HFFc6 (cell line): ENCODE results near the gene GNG4. TPM values are rescaled to one million over a fixed set of nuclear protein-coding genes. Genes with fewer than 3 reads are reported as not detected.
"Not testable (repeated sequence)": the region's sequence is repeated elsewhere in the genome, so short reads cannot be mapped to it uniquely, and the experiment has no call there.

Experiments
- DNase-seq: peaks from one replicate; pipeline ENCODE4 v3.0.0-alpha.2; 2018
- H3K27ac Mint-ChIP-seq: 2 replicates; pipeline ENCODE4 v1.8.0; 2020; ENCODE audit warnings: mild to moderate bottlenecking, mixed read lengths
- H3K27me3 Mint-ChIP-seq: 2 replicates; pipeline ENCODE4 v1.8.0; 2021; ENCODE audit warnings: mild to moderate bottlenecking, moderate library complexity, mixed read lengths; ENCODE audit not compliant: insufficient read depth
- H3K36me3 Mint-ChIP-seq: 2 replicates; pipeline ENCODE4 v1.8.0; 2021; ENCODE audit warnings: low read depth, mixed read lengths
- H3K4me1 Mint-ChIP-seq: 2 replicates; pipeline ENCODE4 v1.8.0; 2020; ENCODE audit warnings: low read depth, mixed read lengths
- H3K4me3 Mint-ChIP-seq: 2 replicates; pipeline ENCODE4 v1.8.0; 2020; ENCODE audit warnings: mild to moderate bottlenecking, moderate library complexity, mixed read lengths
- H3K9me3 Mint-ChIP-seq: 2 replicates; pipeline ENCODE4 v1.8.0; 2020; ENCODE audit warnings: mild to moderate bottlenecking, mixed read lengths
- total RNA-seq, 6 experiments: library from RNA; stranded (reverse); fragmentation: NEBNext Ultra II Directional; extraction: Animal tissue kit (Norgen Biotek cat#: 25700); gene quantifications; 2 replicates in 1 of 6; 3 replicates in 5 of 6; pipeline ENCODE4 v1.2.3, GENCODE V29; 2021
- TF ChIP-seq, protein P1 (sequence below): fragments of 200-600 bp; sonication (generic); IDR thresholded peaks from 2 replicates; pipeline ENCODE4 v1.5.0; 2021; ENCODE audit warnings: antibody characterized with exemption, mild to moderate bottlenecking

The GNG4 gene
- total RNA-seq, 6 experiments from 2014 or later = 1.5 to 3.6 (median 2.9) TPM

DNA sequence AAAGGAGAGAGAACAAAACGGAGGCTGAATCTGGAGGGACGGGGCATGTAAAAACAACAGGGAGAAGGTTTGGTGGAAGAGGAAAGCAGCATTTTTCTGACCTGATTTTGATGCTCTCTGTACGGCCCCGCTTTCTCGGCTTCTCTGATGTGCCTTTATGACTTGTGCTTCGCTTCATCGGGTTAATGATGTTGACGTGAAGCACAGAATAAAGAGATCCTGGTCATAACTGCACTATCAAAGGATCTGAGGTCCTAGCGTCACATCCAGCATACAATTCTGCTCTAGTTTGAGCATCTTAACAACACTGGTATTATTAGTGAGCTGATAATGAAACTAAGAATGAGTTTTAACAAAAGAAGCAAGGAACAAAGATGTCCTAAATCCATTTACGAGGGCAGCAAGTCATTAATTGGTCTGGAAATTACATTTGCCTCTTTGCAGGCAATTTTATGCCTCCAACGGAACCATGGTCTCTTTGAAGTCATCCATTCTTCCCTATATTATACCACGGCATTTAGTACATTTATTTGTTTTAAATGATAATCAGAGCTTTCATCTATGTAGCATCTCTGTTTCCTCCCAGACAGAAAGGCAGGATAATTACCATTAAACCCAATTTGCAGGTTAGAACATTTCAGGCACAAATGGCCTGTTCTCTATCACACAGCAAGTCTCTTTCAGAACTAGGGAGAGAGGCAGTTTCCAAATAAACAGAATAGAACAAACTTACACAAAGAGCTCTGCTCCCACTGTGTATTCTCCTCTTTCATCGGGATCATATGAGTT, 100.0 kb downstream of the GNG4 start:
- peaks cover 4% of the 10 kb centered on the region; the same call in 1 of the 2 replicates for H3K27me3 Mint-ChIP-seq
- no peak for DNase-seq
- peak overlapping the region; percentile 53 for H3K4me3 Mint-ChIP-seq
- TF ChIP-seq, protein P1, sequence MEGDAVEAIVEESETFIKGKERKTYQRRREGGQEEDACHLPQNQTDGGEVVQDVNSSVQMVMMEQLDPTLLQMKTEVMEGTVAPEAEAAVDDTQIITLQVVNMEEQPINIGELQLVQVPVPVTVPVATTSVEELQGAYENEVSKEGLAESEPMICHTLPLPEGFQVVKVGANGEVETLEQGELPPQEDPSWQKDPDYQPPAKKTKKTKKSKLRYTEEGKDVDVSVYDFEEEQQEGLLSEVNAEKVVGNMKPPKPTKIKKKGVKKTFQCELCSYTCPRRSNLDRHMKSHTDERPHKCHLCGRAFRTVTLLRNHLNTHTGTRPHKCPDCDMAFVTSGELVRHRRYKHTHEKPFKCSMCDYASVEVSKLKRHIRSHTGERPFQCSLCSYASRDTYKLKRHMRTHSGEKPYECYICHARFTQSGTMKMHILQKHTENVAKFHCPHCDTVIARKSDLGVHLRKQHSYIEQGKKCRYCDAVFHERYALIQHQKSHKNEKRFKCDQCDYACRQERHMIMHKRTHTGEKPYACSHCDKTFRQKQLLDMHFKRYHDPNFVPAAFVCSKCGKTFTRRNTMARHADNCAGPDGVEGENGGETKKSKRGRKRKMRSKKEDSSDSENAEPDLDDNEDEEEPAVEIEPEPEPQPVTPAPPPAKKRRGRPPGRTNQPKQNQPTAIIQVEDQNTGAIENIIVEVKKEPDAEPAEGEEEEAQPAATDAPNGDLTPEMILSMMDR = no peak
- peaks cover 9% of the 10 kb centered on the region; the same call in 1 of the 2 replicates for H3K4me1 Mint-ChIP-seq
- no peaks in the 10 kb centered on the region for H3K9me3 Mint-ChIP-seq
- no peaks in the 10 kb centered on the region for H3K36me3 Mint-ChIP-seq
- no peak overlapping the region for H3K27ac Mint-ChIP-seq

DNA sequence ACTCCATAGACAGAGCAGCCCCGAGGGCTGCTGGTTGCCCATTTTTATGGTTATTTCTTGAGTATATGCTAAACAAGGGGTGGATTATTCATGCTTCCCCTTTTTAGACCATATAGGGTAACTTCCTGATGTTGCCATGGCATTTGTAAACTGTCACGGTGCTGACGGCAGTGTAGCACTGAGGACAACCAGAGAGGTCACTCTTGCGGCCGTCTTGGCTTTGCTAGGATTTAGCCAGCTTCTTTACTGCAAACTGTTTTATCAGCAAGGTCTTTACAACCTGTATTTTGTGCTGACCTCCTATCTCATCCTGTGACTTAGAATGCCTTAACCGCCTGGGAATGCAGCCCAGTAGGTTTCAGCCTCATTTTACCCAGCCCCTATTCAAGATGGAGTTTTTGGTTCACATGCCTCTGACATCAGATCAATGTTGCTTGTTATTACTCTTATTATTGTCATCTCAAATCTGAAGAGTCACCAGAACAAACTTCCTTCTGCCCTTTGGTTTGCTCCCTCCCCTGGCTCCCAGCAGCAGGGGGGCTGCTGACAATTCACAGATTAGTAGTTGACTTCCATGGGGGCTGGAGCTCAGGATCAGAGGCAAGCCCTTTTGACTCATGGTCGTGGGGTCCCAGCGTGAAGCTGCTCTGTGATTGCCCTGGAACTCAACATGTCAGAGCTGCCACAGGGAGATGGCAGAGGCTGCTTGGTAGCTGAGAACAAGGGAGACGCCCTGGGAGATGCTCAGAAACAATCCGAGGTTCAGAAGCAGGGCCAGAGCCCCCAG, 103.0 kb downstream of the GNG4 start:
- H3K27ac Mint-ChIP-seq, H3K9me3 Mint-ChIP-seq, H3K4me1 Mint-ChIP-seq, DNase-seq, H3K36me3 Mint-ChIP-seq, H3K4me3 Mint-ChIP-seq, H3K27me3 Mint-ChIP-seq: not testable (repeated sequence)

DNA sequence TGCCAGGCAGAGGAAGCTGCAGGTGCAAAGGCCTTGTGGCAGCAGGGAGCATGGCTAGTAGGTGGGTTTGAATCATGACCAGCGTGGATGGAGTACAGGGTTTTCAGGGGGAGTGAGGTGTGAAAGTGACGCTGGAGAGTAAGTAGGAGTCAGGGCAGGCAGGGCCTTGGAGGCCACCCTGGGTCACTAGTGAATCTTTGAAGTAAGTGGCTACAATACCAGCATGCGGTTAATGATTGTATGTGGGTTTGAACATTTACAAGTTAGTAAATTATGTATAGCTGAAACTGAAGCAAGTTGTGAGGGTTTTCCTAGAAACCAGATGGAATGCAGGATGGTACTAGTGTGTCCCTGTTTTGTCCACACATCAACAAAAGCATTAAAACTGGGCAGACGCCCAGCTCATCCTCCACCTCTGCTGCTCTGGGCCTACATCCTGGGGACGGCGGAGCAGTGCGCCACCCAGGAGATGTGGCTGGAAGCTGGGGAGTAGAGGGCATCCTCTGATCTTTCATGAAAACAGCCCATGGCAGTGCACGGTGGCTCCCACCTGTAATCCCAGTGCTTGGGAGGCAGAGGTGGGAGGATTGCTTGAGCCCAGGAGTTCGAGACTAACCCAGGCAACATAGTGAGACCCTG, 104.2 kb downstream of the GNG4 start:
- no peak overlapping the region for H3K4me3 Mint-ChIP-seq
- no peaks in the 10 kb centered on the region for H3K9me3 Mint-ChIP-seq
- peaks cover 2% of the 10 kb centered on the region for H3K27me3 Mint-ChIP-seq
- TF ChIP-seq, protein P1 = no peak
- DNase-seq = no peak
- H3K36me3 Mint-ChIP-seq = no peaks in the 10 kb centered on the region
- H3K27ac Mint-ChIP-seq = no peak overlapping the region
- H3K4me1 Mint-ChIP-seq = peaks cover 9% of the 10 kb centered on the region; the same call in 1 of the 2 replicates

DNA sequence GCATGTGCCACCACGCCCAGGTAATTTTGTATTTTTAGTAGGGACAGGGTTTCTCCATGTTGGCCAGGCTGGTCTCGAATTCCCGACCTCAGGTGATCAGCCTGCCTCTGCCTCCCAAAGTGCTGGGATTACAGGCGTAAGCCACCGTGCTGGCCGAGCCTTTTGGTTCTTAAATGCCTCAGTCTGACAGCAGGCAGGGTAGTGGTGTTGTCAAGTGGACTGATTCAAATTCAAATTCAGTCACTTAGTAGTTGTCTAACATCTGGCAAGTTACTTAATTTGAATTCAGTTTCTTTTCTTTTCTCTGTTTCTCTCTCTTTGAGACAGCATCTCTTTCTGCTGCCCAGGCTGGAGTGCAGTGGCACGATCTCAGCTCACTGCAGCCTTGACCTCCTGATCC, 106.7 kb downstream of the GNG4 start:
- not testable (repeated sequence) for DNase-seq, H3K4me1 Mint-ChIP-seq, H3K27ac Mint-ChIP-seq, H3K4me3 Mint-ChIP-seq, H3K36me3 Mint-ChIP-seq, H3K9me3 Mint-ChIP-seq, H3K27me3 Mint-ChIP-seq

DNA sequence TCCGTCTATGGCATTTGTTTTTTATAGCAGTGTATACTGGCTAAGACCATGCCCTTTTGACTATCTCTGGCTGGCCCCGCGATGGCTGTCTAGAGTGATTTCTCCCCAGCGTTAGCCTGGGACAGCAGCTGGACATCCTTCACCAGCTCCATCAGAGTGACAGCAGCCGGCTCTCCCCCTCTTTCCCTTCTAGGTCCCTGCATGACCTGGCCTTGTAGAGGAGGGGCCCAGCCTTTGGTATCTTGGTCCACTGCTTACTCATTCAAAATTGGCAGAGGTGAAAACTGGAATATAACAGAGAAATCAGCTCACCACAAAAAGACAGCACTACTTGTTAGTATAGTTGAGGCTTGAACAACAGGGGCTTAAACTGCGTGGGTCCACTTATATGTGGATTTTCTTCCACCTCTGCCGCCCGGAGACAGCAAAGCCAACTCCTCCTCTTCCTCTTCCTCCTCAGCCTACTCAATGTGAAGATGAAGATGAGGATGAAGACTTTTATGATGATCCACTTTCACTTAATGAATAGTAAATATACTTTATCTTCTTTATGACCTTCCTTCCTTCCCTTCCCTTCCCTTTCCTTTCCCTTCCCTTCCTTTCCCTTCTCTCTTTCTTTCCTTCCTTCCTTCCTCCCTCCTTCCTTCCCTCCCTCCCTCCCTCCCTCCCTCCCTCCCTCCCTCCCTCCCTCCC, 116.0 kb downstream of the GNG4 start:
- H3K27ac Mint-ChIP-seq = peak overlapping the region; percentile 48
- H3K27me3 Mint-ChIP-seq = peaks cover 2% of the 10 kb centered on the region; the same call in 1 of the 2 replicates
- no peak overlapping the region for H3K4me3 Mint-ChIP-seq
- H3K4me1 Mint-ChIP-seq = peaks cover 31% of the 10 kb centered on the region
- TF ChIP-seq, protein P1 = no peak
- DNase-seq = no peak
- peaks cover 5% of the 10 kb centered on the region for H3K36me3 Mint-ChIP-seq
- H3K9me3 Mint-ChIP-seq = peaks cover 5% of the 10 kb centered on the region; the same call in 1 of the 2 replicates

DNA sequence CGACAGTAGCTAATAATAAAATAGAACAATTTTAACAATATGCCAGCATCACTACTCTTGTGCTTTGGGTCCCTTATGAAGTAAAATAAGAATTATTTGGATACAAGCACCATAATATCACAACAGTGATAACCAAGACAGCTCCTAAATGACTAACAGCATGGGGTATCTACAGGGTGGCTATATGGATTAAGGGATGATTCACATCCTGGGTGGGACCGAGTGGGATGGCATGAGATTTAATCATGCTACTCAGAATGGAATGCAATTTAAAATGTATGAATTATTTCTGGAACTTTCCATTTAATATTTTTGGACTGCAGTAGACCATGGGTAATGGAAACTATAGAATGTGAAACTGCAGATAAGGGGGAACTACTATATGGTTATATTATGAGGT, 117.2 kb downstream of the GNG4 start:
- peaks cover 2% of the 10 kb centered on the region; the same call in 1 of the 2 replicates for H3K27me3 Mint-ChIP-seq
- H3K4me3 Mint-ChIP-seq = peak overlapping the region; percentile 51
- peak overlapping the region; percentile 86 for H3K27ac Mint-ChIP-seq
- TF ChIP-seq, protein P1 = no peak
- DNase-seq = peak; percentile 65
- H3K4me1 Mint-ChIP-seq = peaks cover 36% of the 10 kb centered on the region
- H3K9me3 Mint-ChIP-seq = peaks cover 5% of the 10 kb centered on the region; the same call in 1 of the 2 replicates
- H3K36me3 Mint-ChIP-seq = peaks cover 5% of the 10 kb centered on the region
